GM23338 (cell line): Measurements from ENCODE around the gene SNAPC2. TPM values are rescaled to one million over a fixed set of nuclear protein-coding genes. Genes with fewer than 3 reads are reported as not detected.
A peak's percentile ranks its signal among the peaks of the same experiment; 100 is the strongest.

Experiments
- ATAC-seq: fragments of 200-7000 bp; cut with Tn5 transposase; 3 replicates; pipeline ENCODE4 v1.9.1; 2020
- DNase-seq: peaks from one replicate; pipeline ENCODE4 v3.0.0-alpha.2; 2015; ENCODE audit warnings: low spot score
- H2AFZ ChIP-seq: fragments of 200-600 bp; sonication (generic); 2 replicates; pipeline ENCODE4 v1.8.0; 2016; ENCODE audit warnings: antibody characterized with exemption, mild to moderate bottlenecking, moderate library complexity
- H3F3A ChIP-seq: fragments of 200-600 bp; sonication (generic); replicated peaks from 2 replicates; pipeline ENCODE4 v1.8.0; 2017; ENCODE audit warnings: antibody characterized with exemption, mixed run types, low read depth
- H3K27ac ChIP-seq: fragments of 200-600 bp; sonication (generic); 2 replicates; pipeline ENCODE4 v1.6.1; 2016; ENCODE audit warnings: low read depth
- H3K27me3 ChIP-seq: fragments of 200-600 bp; sonication (generic); 2 replicates; pipeline ENCODE4 v1.8.0; 2016; ENCODE audit warnings: mild to moderate bottlenecking, mixed run types, moderate library complexity; ENCODE audit not compliant: insufficient read depth
- H3K36me3 ChIP-seq: fragments of 200-600 bp; sonication (generic); 2 replicates; pipeline ENCODE4 v1.8.0; 2016; ENCODE audit warnings: mild to moderate bottlenecking; ENCODE audit not compliant: insufficient read depth
- H3K4me1 ChIP-seq: fragments of 200-600 bp; sonication (generic); 2 replicates; pipeline ENCODE4 v1.8.0; 2016; ENCODE audit warnings: mild to moderate bottlenecking, moderate library complexity; ENCODE audit not compliant: insufficient read depth
- H3K4me2 ChIP-seq: fragments of 200-600 bp; sonication (generic); 2 replicates; pipeline ENCODE4 v1.7.1; 2017; ENCODE audit warnings: mixed run types
- H3K4me3 ChIP-seq: fragments of 200-600 bp; sonication (generic); 2 replicates; pipeline ENCODE4 v1.6.1; 2016; ENCODE audit warnings: mixed run types
- H3K79me2 ChIP-seq: fragments of 200-600 bp; sonication (generic); replicated peaks from 2 replicates; pipeline ENCODE4 v1.8.0; 2017; ENCODE audit warnings: mild to moderate bottlenecking; ENCODE audit not compliant: insufficient read depth
- H3K9me2 ChIP-seq: fragments of 200-600 bp; sonication (generic); 2 replicates; pipeline ENCODE4 v1.8.0; 2017; ENCODE audit not compliant: insufficient read depth
- H4K20me1 ChIP-seq: fragments of 200-600 bp; sonication (generic); replicated peaks from 2 replicates; pipeline ENCODE4 v1.8.0; 2017; ENCODE audit warnings: mild to moderate bottlenecking; ENCODE audit not compliant: insufficient read depth
- H3K27ac Mint-ChIP-seq: 2 replicates; pipeline ENCODE4 v1.8.0; 2020; ENCODE audit warnings: inconsistent platforms, mild to moderate bottlenecking, moderate library complexity, mixed read lengths
- H3K27me3 Mint-ChIP-seq: 3 replicates; pipeline ENCODE4 v1.8.0; 2022; ENCODE audit warnings: low read depth, mild to moderate bottlenecking, moderate library complexity, mixed read lengths, inconsistent platforms; ENCODE audit not compliant: insufficient read depth, poor library complexity
- H3K36me3 Mint-ChIP-seq: 3 replicates; pipeline ENCODE4 v1.8.0; 2021; ENCODE audit warnings: low read depth, mild to moderate bottlenecking, inconsistent platforms, moderate library complexity, mixed read lengths
- H3K4me1 Mint-ChIP-seq: 3 replicates; pipeline ENCODE4 v1.8.0; 2020; ENCODE audit warnings: mild to moderate bottlenecking, inconsistent platforms, mixed read lengths
- H3K4me3 Mint-ChIP-seq: 3 replicates; pipeline ENCODE4 v1.8.0; 2021; ENCODE audit warnings: moderate library complexity, mild to moderate bottlenecking, inconsistent platforms, mixed read lengths
- H3K9me3 Mint-ChIP-seq: 3 replicates; pipeline ENCODE4 v1.8.0; 2020; ENCODE audit warnings: moderate library complexity, mild to moderate bottlenecking, inconsistent platforms, mixed read lengths
- CREB1 ChIP-seq: fragments of 250-450 bp; sonication (Bioruptor Pico); IDR thresholded peaks from 2 replicates; pipeline ENCODE4 v1.5.0; 2020; ENCODE audit warnings: low read depth, mild to moderate bottlenecking, moderate library complexity
- CTCF ChIP-seq, 2 experiments: fragments of 200-600 bp in 1 of 2; sonication (generic) in 1 of 2; conservative IDR thresholded peaks; 2 replicates each; pipeline versions ENCODE4 v1.5.1 to v1.6.1; 2016 to 2017; ENCODE audit warnings: antibody characterized with exemption in 2 of 2, low read depth in 2 of 2, mild to moderate bottlenecking in 2 of 2, moderate library complexity in 1 of 2
- ETS1 ChIP-seq: IDR thresholded peaks from 2 replicates; pipeline ENCODE4 v1.6.1; 2016; ENCODE audit warnings: antibody characterized with exemption
- EZH2 ChIP-seq: fragments of 200-600 bp; sonication (generic); IDR thresholded peaks from one replicate; pipeline ENCODE4 v1.8.0; 2017; ENCODE audit warnings: antibody characterized with exemption, mild to moderate bottlenecking, low read depth; ENCODE audit not compliant: unreplicated experiment
- EZH2phosphoT487 ChIP-seq: fragments of 200-600 bp; sonication (generic); IDR thresholded peaks from one replicate; pipeline ENCODE4 v1.8.1; 2018; ENCODE audit warnings: antibody characterized with exemption; ENCODE audit not compliant: unreplicated experiment
- JUNB ChIP-seq: IDR thresholded peaks from one replicate; pipeline ENCODE4 v1.6.1; 2016; ENCODE audit warnings: antibody characterized with exemption; ENCODE audit not compliant: unreplicated experiment
- NANOG ChIP-seq: IDR thresholded peaks from 2 replicates; pipeline ENCODE4 v1.6.1; 2016; ENCODE audit warnings: antibody characterized with exemption, borderline replicate concordance
- REST ChIP-seq: IDR thresholded peaks from one replicate; pipeline ENCODE4 v1.6.1; 2018; ENCODE audit warnings: antibody characterized with exemption; ENCODE audit not compliant: unreplicated experiment
- ZNF114 ChIP-seq: fragments of 250-450 bp; sonication (Bioruptor Pico); IDR thresholded peaks from 2 replicates; pipeline ENCODE4 v1.5.0; 2020; ENCODE audit warnings: mild to moderate bottlenecking, moderate library complexity
- ZNF331 ChIP-seq: fragments of 250-450 bp; sonication (Bioruptor Pico); IDR thresholded peaks from 2 replicates; pipeline ENCODE4 v1.5.0; 2020; ENCODE audit warnings: low read depth, mild to moderate bottlenecking, moderate library complexity
- polyA plus RNA-seq: library from polyadenylated mRNA; unstranded; fragments of >200 nt; fragmentation: Nextera tagmentation; extraction: Ambion mirVana; gene quantifications from 2 replicates; pipeline ENCODE4 v1.2.1, GENCODE V29; 2016
- total RNA-seq: library from RNA; depleted of rRNA; stranded (reverse); fragments of >200 nt; shearing (Covaris generic); gene quantifications from 2 replicates; pipeline ENCODE4 v1.2.3, GENCODE V29; 2014

The SNAPC2 gene
- total and polyA plus RNA-seq, 2 experiments from 2014 or later, result 17.1 to 25.1 TPM

- TF ChIP-seq EZH2 (no peak), JUNB (no peak), EZH2phosphoT487 (no peak), ETS1 (no peak), ZNF114 (no peak), CTCF (conservative IDR thresholded peaks at IDR 0.05; ENCODE audit: low read depth in 2 of 2) (no peak), REST (no peak), CREB1 (CRISPR knock-in tag) (no peak), ZNF331 (CRISPR knock-in tag) (no peak)
Measured at GRCh38 chr19:7902796-7903243, 17.3 kb upstream of the SNAPC2 start (continued).

- peak within 1 kb of the TSS; percentile 91 for H3K4me3 ChIP-seq
- H4K20me1 ChIP-seq, result no peaks in the 10 kb centered on the region; the same call in 1 of the 2 replicates
- H3K4me3 Mint-ChIP-seq, result peak within 1 kb of the TSS; percentile 91
- H3F3A ChIP-seq, result peaks cover 8% of the 10 kb centered on the region; the same call in 1 of the 2 replicates
- peaks cover 11% of the 10 kb centered on the region for H3K4me1 ChIP-seq
- H3K4me2 ChIP-seq, result peak within 1 kb of the TSS; percentile 89
- peak; percentile 75 for ATAC-seq
- peak within 1 kb of the TSS; percentile 97 for H3K27ac Mint-ChIP-seq
- DNase-seq, result peak; percentile 100
- peaks cover 17% of the 10 kb centered on the region; the same call in 2 of the 3 replicates for H3K36me3 Mint-ChIP-seq
- peaks cover 32% of the 10 kb centered on the region for H3K79me2 ChIP-seq
- H3K27ac ChIP-seq, result peak within 1 kb of the TSS; percentile 94
- H2AFZ ChIP-seq, result peak within 1 kb of the TSS; percentile 95; the same call in 1 of the 2 replicates
- no peaks in the 10 kb centered on the region for H3K9me2 ChIP-seq
- H3K9me3 Mint-ChIP-seq, result peaks cover 6% of the 10 kb centered on the region; the same call in 1 of the 3 replicates
- H3K36me3 ChIP-seq, result no peaks in the 10 kb centered on the region; the same call in 1 of the 2 replicates
- no peaks in the 10 kb centered on the region for H3K27me3 ChIP-seq
- H3K27me3 Mint-ChIP-seq, result peaks cover 29% of the 10 kb centered on the region
- H3K4me1 Mint-ChIP-seq, result peaks cover 19% of the 10 kb centered on the region
- no peak for TF ChIP-seq NANOG
- no peak for TF ChIP-seq EZH2
- no peak for TF ChIP-seq REST
- TF ChIP-seq CREB1 (CRISPR knock-in tag), result peak; percentile 63; the same call in 1 of the 2 replicates
- peak; percentile 51 to 91 for TF ChIP-seq CTCF (conservative IDR thresholded peaks at IDR 0.05; ENCODE audit: low read depth in 2 of 2)
- TF ChIP-seq ETS1, result 0 out of 2 replicates have a peak, but pooled peaks have one; percentile 10
- no peak for TF ChIP-seq ZNF114
Measured at GRCh38 chr19:7903244-7904073, 16.7 kb upstream of the SNAPC2 start, which contains the start of gene MAP2K7. Gene MAP2K7, plus strand, starts transcription at chr19:7903877. Its CDS starts 68 bp downstream, at chr19:7903945.
